Adipocyte (in vitro differentiated cells): ENCODE results near the gene PYGL.
A peak's percentile ranks its signal among the peaks of the same experiment; 100 is the strongest.

Experiments
- DNase-seq: peaks from one replicate; pipeline ENCODE4 v3.0.0-alpha.2; 2015; ENCODE audit warnings: low read depth
- H3K27me3 ChIP-seq: replicated peaks from 2 replicates; pipeline ENCODE4 v1.7.0; 2013; ENCODE audit warnings: mild to moderate bottlenecking, low read length, moderate library complexity; ENCODE audit not compliant: control insufficient read depth, insufficient read depth
- H3K36me3 ChIP-seq: 2 replicates; pipeline ENCODE4 v1.7.0; 2013; ENCODE audit warnings: low read length, mild to moderate bottlenecking, moderate library complexity; ENCODE audit not compliant: control insufficient read depth, insufficient read depth, severe bottlenecking
- H3K4me1 ChIP-seq: 2 replicates; pipeline ENCODE4 v1.7.0; 2013; ENCODE audit warnings: mild to moderate bottlenecking, low read length, moderate library complexity; ENCODE audit not compliant: control insufficient read depth, insufficient read depth
- H3K4me3 ChIP-seq: 2 replicates; pipeline ENCODE4 v1.7.0; 2013; ENCODE audit warnings: mild to moderate bottlenecking, low read length, moderate library complexity
- H3K9ac ChIP-seq: 2 replicates; pipeline ENCODE4 v1.7.0; 2013; ENCODE audit warnings: mild to moderate bottlenecking, low read length, moderate library complexity
- H3K9me3 ChIP-seq: 2 replicates; pipeline ENCODE4 v1.7.0; 2013; ENCODE audit warnings: mild to moderate bottlenecking, low read length, moderate library complexity; ENCODE audit not compliant: control insufficient read depth

The PYGL gene

DNA sequence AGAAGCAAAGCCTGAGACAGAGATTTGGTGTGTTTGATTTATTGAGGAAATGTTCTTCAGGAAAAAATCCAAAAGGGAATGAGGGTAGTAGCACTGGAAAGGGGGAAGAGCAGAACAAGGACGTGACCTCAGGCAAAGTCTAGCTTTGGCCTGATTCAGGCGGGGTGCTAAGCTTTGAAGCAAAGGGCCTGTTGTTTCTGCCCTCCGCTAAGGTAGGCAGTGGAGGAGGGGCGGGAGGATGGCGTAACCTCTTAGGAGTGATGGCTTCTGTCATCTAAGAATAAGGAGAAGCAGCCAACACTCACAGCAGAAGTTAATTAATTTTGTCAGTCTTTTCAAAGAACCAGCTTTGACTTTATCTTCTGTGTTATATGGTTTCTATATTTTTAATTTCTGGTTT is 52.0 kb downstream of the PYGL start:
- no peaks in the 10 kb centered on the region for H3K36me3 ChIP-seq
- H3K4me1 ChIP-seq, result no peaks in the 10 kb centered on the region
- no peak for DNase-seq
- H3K27me3 ChIP-seq, result no peaks in the 10 kb centered on the region
- H3K4me3 ChIP-seq, result no peak overlapping the region
- H3K9ac ChIP-seq, result no peak overlapping the region
- H3K9me3 ChIP-seq, result no peaks in the 10 kb centered on the region

DNA sequence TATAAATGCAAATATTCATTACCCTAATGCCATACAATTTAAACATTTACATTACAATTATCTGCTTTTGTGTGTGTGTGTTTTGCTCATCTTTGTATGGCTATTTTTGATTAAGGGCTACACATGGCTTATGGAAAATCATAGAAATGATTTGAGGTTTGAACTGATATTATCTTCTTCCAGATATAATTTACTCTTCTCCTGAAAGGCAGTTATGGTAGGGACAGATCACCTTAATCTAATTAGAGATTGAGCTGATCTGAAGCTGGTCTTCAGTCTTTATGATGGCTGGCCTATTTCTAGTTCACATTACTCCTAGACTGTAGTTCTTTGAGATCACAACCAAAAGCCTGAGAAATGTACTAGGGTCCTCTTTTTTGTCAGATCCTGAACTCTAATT is 56.8 kb downstream of the PYGL start:
- H3K9ac ChIP-seq, result no peak overlapping the region
- no peaks in the 10 kb centered on the region for H3K4me1 ChIP-seq
- DNase-seq, result no peak
- H3K27me3 ChIP-seq, result no peaks in the 10 kb centered on the region
- no peaks in the 10 kb centered on the region for H3K9me3 ChIP-seq
- H3K36me3 ChIP-seq, result no peaks in the 10 kb centered on the region
- no peak overlapping the region for H3K4me3 ChIP-seq

DNA sequence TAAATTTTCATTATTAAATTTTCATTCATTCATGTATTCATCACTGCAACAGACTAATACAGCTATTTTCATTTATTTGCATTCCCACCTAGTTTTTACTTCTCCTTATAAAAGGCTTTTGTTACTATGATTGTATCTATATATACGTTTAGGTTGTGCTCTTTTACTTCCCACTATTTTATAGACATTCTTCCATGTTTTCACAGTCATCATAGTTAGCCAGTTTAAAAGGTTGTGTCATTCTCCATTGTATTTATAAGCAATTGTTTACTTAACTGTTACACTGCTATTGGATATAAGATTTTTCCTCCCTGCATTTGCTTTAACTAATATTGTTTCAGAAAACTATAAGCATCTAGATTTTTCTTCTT is 60.5 kb downstream of the PYGL start:
- Histone ChIP-seq H3K27me3 (no peaks in the 10 kb centered on the region), H3K4me3 (no peak overlapping the region)

DNA sequence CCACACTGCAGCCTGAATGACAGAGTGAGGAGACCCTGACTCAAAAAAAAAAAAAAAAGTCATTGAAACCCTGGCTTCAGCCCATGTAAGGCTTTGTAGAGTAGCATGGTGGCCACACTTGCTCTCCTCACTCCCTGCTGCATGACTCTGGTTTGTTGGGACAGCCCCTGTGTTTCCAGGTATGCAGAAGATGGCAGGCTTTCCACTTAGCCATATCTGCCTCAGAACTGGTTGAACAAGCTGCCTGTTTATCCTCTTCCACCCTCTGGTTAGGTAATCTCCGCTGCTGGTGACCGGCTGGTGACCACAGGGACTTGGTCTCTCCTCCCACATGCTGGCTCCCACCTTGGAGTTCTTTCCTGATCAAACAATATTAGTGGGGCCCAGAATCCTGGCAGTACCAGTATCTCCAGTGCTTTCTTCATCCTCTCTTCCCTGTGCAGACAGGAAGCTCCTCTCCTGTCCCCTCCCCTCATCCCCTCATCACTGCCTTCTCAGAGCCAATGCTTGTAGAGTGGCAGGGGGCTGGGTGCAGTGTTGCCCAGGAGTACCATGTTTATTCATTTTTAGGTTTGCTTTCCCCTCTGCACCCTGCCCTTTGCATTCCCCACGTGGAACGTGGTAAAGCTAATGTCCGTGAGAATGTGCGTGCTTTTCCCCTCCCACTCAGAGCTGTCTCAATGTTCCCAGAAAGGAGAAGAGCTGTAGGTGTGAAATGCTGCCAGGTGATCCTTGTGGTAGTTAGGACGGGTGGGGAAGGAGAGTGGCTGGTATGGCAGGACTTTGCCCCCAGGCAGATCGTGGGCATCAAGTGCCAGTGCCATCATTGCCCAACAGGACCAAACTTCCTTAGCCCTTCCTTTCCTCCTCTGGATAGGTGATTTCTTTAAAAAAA is 61.1 kb downstream of the PYGL start:
- no peak for DNase-seq
- H3K9ac ChIP-seq, result no peak overlapping the region
- H3K36me3 ChIP-seq, result no peaks in the 10 kb centered on the region
- no peaks in the 10 kb centered on the region for H3K4me1 ChIP-seq
- no peaks in the 10 kb centered on the region for H3K9me3 ChIP-seq
- no peak overlapping the region for H3K4me3 ChIP-seq
- no peaks in the 10 kb centered on the region for H3K27me3 ChIP-seq

More for the DNA sequence above, 60.5 kb downstream of the PYGL start:
- Histone ChIP-seq H3K36me3 (no peaks in the 10 kb centered on the region), H3K9me3 (no peaks in the 10 kb centered on the region), H3K4me1 (no peaks in the 10 kb centered on the region), H3K9ac (no peak overlapping the region)
- DNase-seq, result no peak

DNA sequence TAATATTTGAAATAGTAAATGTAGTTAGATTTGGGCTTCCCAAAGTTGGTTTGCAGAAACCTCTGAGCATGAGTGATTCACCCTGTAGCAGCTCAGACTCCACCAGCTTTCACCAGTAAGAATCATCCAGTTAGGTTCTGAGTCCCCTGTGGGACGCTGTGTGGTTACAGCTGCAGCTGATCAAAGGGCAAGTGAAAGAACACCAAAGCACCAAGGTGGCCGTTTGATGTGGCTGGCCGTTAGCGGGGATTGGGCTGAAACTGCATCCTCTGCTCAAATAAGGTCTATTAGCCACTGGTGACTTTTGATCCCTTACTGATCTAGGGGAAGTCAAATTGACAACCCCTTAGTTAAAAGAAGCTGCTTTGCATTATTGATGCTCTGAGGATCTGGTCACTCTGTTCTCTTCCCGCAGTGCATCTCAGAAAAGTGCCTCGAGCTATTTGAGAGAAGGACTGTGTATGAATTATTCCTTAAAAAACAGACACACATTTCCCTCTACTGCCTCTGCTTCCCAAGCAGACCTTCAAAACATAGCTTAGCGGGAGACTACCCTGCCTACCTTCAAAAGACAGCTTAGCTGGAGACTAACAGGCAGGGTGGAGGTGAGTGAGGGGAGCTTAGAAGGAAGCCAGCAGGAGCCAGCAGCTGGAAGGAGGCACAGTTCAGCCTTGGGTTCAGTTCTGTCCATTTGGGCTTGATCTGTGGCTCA is 68.8 kb downstream of the PYGL start:
- Histone ChIP-seq H3K9me3 (no peaks in the 10 kb centered on the region), H3K27me3 (peaks cover 18% of the 10 kb centered on the region)

DNA sequence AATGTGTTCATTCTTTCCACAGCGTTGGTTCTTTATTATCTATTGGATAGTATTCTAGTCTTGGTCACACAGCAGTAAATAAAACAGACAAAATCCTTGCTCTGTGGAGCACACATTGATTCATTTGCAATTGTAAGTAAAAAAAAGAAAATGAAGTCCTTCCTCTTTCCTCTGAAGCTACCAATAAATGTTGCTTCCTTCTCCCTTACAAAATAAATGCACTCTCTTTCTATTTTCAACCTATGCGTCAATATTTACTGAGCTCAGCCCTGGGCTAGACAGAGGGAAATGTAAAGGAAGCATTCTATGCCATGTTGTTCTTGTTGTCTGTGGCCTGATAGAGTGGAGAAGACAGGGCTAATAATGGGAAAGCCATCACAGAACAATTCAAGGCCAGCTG is 69.5 kb downstream of the PYGL start:
- no peaks in the 10 kb centered on the region for H3K36me3 ChIP-seq
- H3K4me3 ChIP-seq, result no peak overlapping the region
- DNase-seq, result no peak
- no peaks in the 10 kb centered on the region for H3K9me3 ChIP-seq
- H3K9ac ChIP-seq, result no peak overlapping the region
- H3K4me1 ChIP-seq, result peaks cover 23% of the 10 kb centered on the region
- H3K27me3 ChIP-seq, result peaks cover 22% of the 10 kb centered on the region

More for the DNA sequence above, 68.8 kb downstream of the PYGL start:
- no peaks in the 10 kb centered on the region for H3K36me3 ChIP-seq
- H3K4me1 ChIP-seq, result peaks cover 18% of the 10 kb centered on the region
- no peak overlapping the region for H3K9ac ChIP-seq
- no peak for DNase-seq
- no peak overlapping the region for H3K4me3 ChIP-seq

DNA sequence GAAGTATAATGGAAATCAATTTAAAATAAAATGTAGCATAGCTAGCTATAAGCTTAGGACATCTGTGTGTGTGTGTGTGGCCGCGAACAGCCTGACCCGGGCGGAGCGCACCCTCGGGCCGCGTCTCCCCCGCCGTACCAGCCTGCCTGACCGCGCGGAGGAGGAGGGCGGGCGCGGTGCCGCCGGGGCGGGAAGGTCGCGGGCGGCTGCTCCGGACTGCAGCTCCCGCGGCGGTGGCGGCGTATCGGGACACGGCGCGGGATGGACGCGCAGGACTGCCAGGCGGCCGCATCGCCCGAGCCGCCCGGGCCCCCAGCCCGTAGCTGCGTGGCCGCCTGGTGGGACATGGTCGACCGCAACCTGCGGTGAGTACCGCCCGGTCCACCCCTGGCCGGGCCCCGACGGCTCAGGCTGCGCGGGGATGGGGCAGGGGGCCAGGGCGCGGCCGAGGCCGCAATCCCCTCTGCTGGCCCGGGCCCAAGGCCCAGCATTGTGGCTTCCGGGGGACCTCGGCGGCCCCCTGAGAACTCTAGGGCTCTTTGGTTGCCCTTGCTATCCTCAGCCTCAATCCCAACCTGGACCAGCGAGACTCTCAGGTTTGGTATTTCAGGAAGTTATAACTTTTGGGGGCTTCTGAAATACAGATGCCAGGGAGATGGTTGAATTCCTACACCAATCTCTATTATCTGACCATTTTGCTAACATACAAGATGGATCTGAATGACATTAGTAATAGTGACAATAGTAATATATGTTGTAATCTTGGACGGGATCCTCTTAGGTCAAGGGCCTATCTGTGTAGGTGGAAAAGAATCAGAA is 72.2 kb downstream of the PYGL start, which contains the start of gene ABHD12B:
ABHD12B (plus strand) TSS at position 140 of the 819 bp plus-strand sequence; CDS start at position 262, 122 bp downstream.
- H3K4me3 ChIP-seq, result peak within 1 kb of the TSS; percentile 50
- H3K9me3 ChIP-seq, result no peaks in the 10 kb centered on the region
- H3K36me3 ChIP-seq, result no peaks in the 10 kb centered on the region
- H3K9ac ChIP-seq, result no peak within 1 kb of the TSS
- peaks cover 23% of the 10 kb centered on the region for H3K4me1 ChIP-seq
- DNase-seq, result peak; percentile 13
- H3K27me3 ChIP-seq, result peaks cover 19% of the 10 kb centered on the region

DNA sequence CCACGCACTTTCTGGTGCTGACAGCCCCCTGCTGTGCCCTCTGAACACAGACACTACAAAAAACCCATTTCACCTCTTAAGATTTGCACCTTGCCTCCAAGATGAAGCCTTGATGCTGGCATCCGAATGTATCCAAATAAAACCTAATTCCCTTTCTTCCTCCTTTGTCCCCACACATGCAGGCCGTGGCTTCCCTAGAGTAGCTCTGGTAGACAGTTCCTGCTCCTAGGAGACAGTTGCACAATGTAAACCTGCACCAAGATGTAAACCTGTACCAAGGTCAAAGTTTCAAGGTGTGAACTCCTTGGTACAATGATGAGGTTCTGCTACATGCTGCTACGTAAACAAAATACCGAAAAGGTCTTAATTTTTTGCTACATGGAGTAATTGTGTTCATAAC is 73.1 kb downstream of the PYGL start:
- Histone ChIP-seq H3K4me1 (peaks cover 17% of the 10 kb centered on the region), H3K36me3 (no peaks in the 10 kb centered on the region), H3K27me3 (peaks cover 11% of the 10 kb centered on the region), H3K4me3 (no peak overlapping the region), H3K9me3 (no peaks in the 10 kb centered on the region), H3K9ac (no peak overlapping the region)
- DNase-seq, result no peak

DNA sequence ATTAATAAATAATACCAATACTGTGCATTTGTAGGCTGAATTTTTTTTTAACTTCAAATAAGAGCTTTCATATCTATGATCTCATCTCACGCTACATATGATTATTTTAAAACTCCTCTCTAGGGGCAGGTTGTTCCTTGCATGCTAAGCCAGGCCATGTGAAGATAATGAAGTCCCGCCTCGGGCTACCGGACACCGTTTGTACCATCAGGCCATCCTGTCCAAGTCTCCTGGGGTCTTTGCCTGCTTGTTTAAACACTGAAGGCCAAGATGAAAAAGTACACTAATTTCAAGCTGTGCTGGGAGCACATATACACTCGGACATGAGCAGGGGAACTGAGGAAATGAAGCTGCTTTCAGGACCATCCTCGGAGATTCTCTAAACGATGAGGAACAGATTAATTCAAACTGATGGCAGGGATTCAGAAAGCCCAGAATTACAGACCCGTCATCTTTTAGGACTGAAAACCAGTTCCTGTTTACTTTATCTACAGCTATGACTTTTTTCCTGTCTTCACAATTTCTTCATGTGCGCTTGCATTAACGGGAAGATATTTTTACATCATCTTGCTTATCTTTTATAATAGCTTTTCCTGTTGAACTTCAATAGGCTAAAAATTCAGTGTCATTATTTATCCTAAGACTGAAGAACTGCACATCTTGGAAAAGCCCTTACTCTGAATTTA is 78.7 kb downstream of the PYGL start:
- Histone ChIP-seq H3K27me3 (peaks cover 4% of the 10 kb centered on the region), H3K9me3 (no peaks in the 10 kb centered on the region), H3K9ac (no peak overlapping the region), H3K4me1 (peaks cover 16% of the 10 kb centered on the region), H3K4me3 (no peak overlapping the region), H3K36me3 (no peaks in the 10 kb centered on the region)
- DNase-seq, result no peak

DNA sequence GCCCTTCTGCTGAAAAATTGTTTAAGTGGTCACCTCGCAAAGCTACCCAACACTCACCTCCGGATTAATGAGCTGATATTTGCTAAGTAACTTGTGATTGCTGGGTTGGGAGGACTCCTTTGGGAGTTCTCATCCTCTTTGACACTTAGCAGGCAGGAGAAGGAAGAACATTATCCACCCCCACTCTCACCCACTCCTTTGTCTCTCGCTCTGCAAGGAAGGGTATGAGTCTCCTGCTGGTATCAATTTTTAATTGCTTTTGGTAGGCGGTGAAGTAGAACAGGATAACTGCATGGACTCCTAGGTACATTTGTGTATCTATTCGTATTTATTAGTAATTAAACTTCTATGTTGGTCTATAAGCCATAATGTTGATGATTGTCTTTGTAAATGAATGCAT is 79.3 kb downstream of the PYGL start:
- Histone ChIP-seq H3K36me3 (no peaks in the 10 kb centered on the region), H3K9ac (no peak overlapping the region), H3K9me3 (no peaks in the 10 kb centered on the region), H3K4me3 (no peak overlapping the region), H3K27me3 (no peaks in the 10 kb centered on the region), H3K4me1 (peaks cover 16% of the 10 kb centered on the region)
- no peak for DNase-seq
